ENCODE measurements around the gene PPP6R3. TPM values are rescaled to one million over a fixed set of nuclear protein-coding genes. Genes with fewer than 3 reads are reported as not detected.

The PPP6R3 gene
- total RNA-seq, 1 donor from 2014 or later = 121 TPM

DNA sequence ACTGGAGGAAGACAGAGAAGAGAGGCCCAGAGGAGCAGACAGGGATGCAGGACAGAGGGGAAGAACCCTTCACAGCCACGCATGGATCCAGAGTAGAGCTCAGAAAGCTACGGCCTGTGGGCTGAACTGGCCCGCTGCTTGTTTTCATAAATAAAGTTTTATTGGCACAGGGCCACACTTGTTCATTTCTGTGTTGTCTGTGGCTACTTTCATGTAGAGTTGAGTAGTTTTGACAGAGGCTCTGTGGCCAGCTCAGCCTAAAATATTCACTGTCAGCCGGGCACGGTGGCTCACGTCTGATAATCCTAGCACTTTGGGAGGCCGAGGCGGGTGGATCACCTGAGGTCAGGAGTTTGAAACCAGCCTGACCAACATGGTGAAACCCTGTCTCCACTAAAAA lies 197.5 kb downstream of the PPP6R3 start:
- no peak overlapping the region for H3K27ac ChIP-seq
- no peaks in the 10 kb centered on the region for H3K36me3 ChIP-seq
- DNase-seq (ENCODE audit: extremely low spot score in 2 of 2) = peak in 1 of 2 donors; percentile 79
- H3K4me3 ChIP-seq = no peak overlapping the region
- H3K27me3 ChIP-seq = no peaks in the 10 kb centered on the region
- TF ChIP-seq POLR2AphosphoS5 (IDR thresholded peaks at IDR 0.05; ENCODE audit: insufficient read depth in 1 of 2, low read depth in 1 of 2) (no peak), POLR2A (IDR thresholded peaks at IDR 0.05) (no peak)
- TF ChIP-seq, protein P1, sequence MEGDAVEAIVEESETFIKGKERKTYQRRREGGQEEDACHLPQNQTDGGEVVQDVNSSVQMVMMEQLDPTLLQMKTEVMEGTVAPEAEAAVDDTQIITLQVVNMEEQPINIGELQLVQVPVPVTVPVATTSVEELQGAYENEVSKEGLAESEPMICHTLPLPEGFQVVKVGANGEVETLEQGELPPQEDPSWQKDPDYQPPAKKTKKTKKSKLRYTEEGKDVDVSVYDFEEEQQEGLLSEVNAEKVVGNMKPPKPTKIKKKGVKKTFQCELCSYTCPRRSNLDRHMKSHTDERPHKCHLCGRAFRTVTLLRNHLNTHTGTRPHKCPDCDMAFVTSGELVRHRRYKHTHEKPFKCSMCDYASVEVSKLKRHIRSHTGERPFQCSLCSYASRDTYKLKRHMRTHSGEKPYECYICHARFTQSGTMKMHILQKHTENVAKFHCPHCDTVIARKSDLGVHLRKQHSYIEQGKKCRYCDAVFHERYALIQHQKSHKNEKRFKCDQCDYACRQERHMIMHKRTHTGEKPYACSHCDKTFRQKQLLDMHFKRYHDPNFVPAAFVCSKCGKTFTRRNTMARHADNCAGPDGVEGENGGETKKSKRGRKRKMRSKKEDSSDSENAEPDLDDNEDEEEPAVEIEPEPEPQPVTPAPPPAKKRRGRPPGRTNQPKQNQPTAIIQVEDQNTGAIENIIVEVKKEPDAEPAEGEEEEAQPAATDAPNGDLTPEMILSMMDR (IDR thresholded peaks at IDR 0.05) = no peak
- peaks cover 13% of the 10 kb centered on the region for H3K4me1 ChIP-seq
- intact Hi-C loops (cut with DNase I) = no loop called here
- no peaks in the 10 kb centered on the region for H3K9me3 ChIP-seq

DNA sequence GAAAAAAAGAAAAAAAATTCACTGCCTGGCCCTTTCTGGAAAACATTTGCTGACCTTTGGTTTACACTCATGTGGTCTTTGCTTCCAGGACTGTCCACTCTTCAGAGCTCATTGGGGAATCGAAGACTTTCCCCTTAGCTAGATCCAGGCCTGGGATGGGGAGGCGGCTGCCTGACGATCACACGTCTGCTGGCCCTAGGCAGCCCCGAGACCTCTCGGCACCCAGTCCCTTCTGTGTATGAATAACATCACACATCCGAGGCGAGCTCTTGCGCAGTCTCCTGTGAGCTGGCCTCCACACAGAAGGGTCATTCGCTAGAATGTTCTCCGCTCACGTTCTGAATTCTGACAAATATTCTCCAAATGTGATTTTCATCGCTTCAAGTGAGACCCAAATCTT lies 198.1 kb downstream of the PPP6R3 start:
- intact Hi-C loops (cut with DNase I) = no loop called here
- Histone ChIP-seq H3K27ac (no peak overlapping the region), H3K9me3 (no peaks in the 10 kb centered on the region), H3K27me3 (no peaks in the 10 kb centered on the region), H3K4me1 (peaks cover 13% of the 10 kb centered on the region), H3K36me3 (no peaks in the 10 kb centered on the region), H3K4me3 (no peak overlapping the region)
- no peak for TF ChIP-seq POLR2A (IDR thresholded peaks at IDR 0.05)
- TF ChIP-seq, protein P1 (IDR thresholded peaks at IDR 0.05) = no peak
- no peak for TF ChIP-seq POLR2AphosphoS5 (IDR thresholded peaks at IDR 0.05; ENCODE audit: insufficient read depth in 1 of 2, low read depth in 1 of 2)
- no peak for DNase-seq (ENCODE audit: extremely low spot score in 2 of 2)

GRCh38 chr11:68659158-68659921 lies 198.8 kb downstream of the PPP6R3 start:
- no peak overlapping the region for H3K27ac ChIP-seq

GRCh38 chr11:68660066-68660810 lies 199.7 kb downstream of the PPP6R3 start:
- Histone ChIP-seq H3K27ac (no peak overlapping the region), H3K4me1 (peaks cover 13% of the 10 kb centered on the region), H3K9me3 (no peaks in the 10 kb centered on the region), H3K4me3 (no peak overlapping the region), H3K36me3 (no peaks in the 10 kb centered on the region), H3K27me3 (no peaks in the 10 kb centered on the region)
- intact Hi-C loops (cut with DNase I) = no loop called here
- DNase-seq (ENCODE audit: extremely low spot score in 2 of 2) = no peak
- TF ChIP-seq, protein P1 (IDR thresholded peaks at IDR 0.05) = no peak
- TF ChIP-seq POLR2A (IDR thresholded peaks at IDR 0.05) (no peak), POLR2AphosphoS5 (IDR thresholded peaks at IDR 0.05; ENCODE audit: insufficient read depth in 1 of 2, low read depth in 1 of 2) (no peak)

More at GRCh38 chr11:68659158-68659921, 198.8 kb downstream of the PPP6R3 start:
- intact Hi-C loops (cut with DNase I) = no loop called here
- Histone ChIP-seq H3K36me3 (no peaks in the 10 kb centered on the region), H3K4me3 (no peak overlapping the region), H3K4me1 (peaks cover 13% of the 10 kb centered on the region), H3K27me3 (no peaks in the 10 kb centered on the region), H3K9me3 (no peaks in the 10 kb centered on the region)
- no peak for DNase-seq (ENCODE audit: extremely low spot score in 2 of 2)
- TF ChIP-seq, protein P1 (IDR thresholded peaks at IDR 0.05) = no peak
- TF ChIP-seq POLR2A (IDR thresholded peaks at IDR 0.05) = no peak
- TF ChIP-seq POLR2AphosphoS5 (IDR thresholded peaks at IDR 0.05; ENCODE audit: insufficient read depth in 1 of 2, low read depth in 1 of 2) = no peak

Data from vagina (tissue), 2 donors.